Stimulated activated naive CD8-positive, alpha-beta T cell treated with anti-CD3 and anti-CD28 coated beads, Interleukin-15, amount 100 ng/mL, for 72 hours (primary cell): ENCODE measurements around the gene DCD.
A peak's percentile ranks its signal among the peaks of the same experiment; 100 is the strongest.

Experiments used
- ATAC-seq: fragments of 150-1000 bp; cut with Tn5 transposase; 2 replicates; pipeline ENCODE4 v1.10.0; 2021; ENCODE audit warnings: mild to moderate bottlenecking, moderate library complexity
- DNase-seq, 2 donors: peaks; one replicate each; pipeline ENCODE4 v3.0.0; 2021 to 2022
- H3K27ac Mint-ChIP-seq, 2 donors: one replicate each; pipeline ENCODE4 v1.8.0; 2022; ENCODE audit warnings: mild to moderate bottlenecking in 2 of 2, mixed read lengths in 2 of 2, moderate library complexity in 2 of 2
- H3K27me3 Mint-ChIP-seq: one replicate; pipeline ENCODE4 v1.8.0; 2022; ENCODE audit warnings: mixed read lengths
- H3K4me1 Mint-ChIP-seq: one replicate; pipeline ENCODE4 v1.8.0; 2022; ENCODE audit warnings: mild to moderate bottlenecking, mixed read lengths
- H3K4me3 Mint-ChIP-seq, 2 donors: one replicate each; pipeline ENCODE4 v1.8.0; 2022; ENCODE audit warnings: mild to moderate bottlenecking in 2 of 2, mixed read lengths in 2 of 2, moderate library complexity in 1 of 2
- H3K9me3 Mint-ChIP-seq, 2 donors: one replicate each; pipeline ENCODE4 v1.8.0; 2022; ENCODE audit warnings: mixed read lengths in 2 of 2

The DCD gene

GRCh38 chr12:54603872-54604271 lies 44.3 kb downstream of the DCD start:
- Mint-ChIP-seq H3K4me3 (no peak overlapping the region), H3K4me1 (peaks cover 7% of the 10 kb centered on the region), H3K27ac (peak overlapping the region in 1 of 2 donors; percentile 36), H3K27me3 (peaks cover 16% of the 10 kb centered on the region), H3K9me3 (no peaks in the 10 kb centered on the region)
- ATAC-seq (no peak), DNase-seq (peak in 1 of 2 donors; percentile 5)

- peak; percentile 55 to 70 for DNase-seq
- Mint-ChIP-seq H3K4me3 (no peak overlapping the region), H3K27me3 (peaks cover 15% of the 10 kb centered on the region), H3K27ac (no peak overlapping the region), H3K9me3 (no peaks in the 10 kb centered on the region), H3K4me1 (peaks cover 7% of the 10 kb centered on the region)
- ATAC-seq = peak; percentile 89
Observed at GRCh38 chr12:54603173-54603814, 44.9 kb downstream of the DCD start.

- DNase-seq = no peak
- Mint-ChIP-seq H3K4me1 (peaks cover 7% of the 10 kb centered on the region), H3K9me3 (no peaks in the 10 kb centered on the region), H3K27ac (no peak overlapping the region), H3K27me3 (peaks cover 13% of the 10 kb centered on the region), H3K4me3 (no peak overlapping the region)
- no peak for ATAC-seq
Observed at GRCh38 chr12:54602661-54603060, 45.5 kb downstream of the DCD start.

GRCh38 chr12:54601841-54602240 lies 46.3 kb downstream of the DCD start:
- Mint-ChIP-seq H3K9me3 (no peaks in the 10 kb centered on the region), H3K27me3 (peaks cover 21% of the 10 kb centered on the region), H3K4me1 (peaks cover 7% of the 10 kb centered on the region), H3K27ac (no peak overlapping the region), H3K4me3 (no peak overlapping the region)
- DNase-seq = peak in 1 of 2 donors; percentile 6
- ATAC-seq = no peak

GRCh38 chr12:54598970-54599369 lies 49.2 kb downstream of the DCD start:
- ATAC-seq = no peak
- no peaks in the 10 kb centered on the region for H3K9me3 Mint-ChIP-seq
- peaks cover 33% of the 10 kb centered on the region for H3K27me3 Mint-ChIP-seq
- H3K4me3 Mint-ChIP-seq = no peak overlapping the region
- DNase-seq = no peak
- no peak overlapping the region for H3K27ac Mint-ChIP-seq
- H3K4me1 Mint-ChIP-seq = peaks cover 7% of the 10 kb centered on the region

- ATAC-seq (peak; percentile 59), DNase-seq (peak; percentile 32 to 41)
- no peak overlapping the region for H3K27ac Mint-ChIP-seq
- H3K9me3 Mint-ChIP-seq = no peaks in the 10 kb centered on the region
- H3K4me3 Mint-ChIP-seq = no peak overlapping the region
- H3K4me1 Mint-ChIP-seq = no peaks in the 10 kb centered on the region
- peaks cover 45% of the 10 kb centered on the region for H3K27me3 Mint-ChIP-seq
Observed at GRCh38 chr12:54596526-54596946, 51.6 kb downstream of the DCD start.

GRCh38 chr12:54595471-54595870 lies 52.7 kb downstream of the DCD start:
- peak; percentile 27 for ATAC-seq
- H3K27me3 Mint-ChIP-seq = peaks cover 55% of the 10 kb centered on the region
- H3K27ac Mint-ChIP-seq = no peak overlapping the region
- no peaks in the 10 kb centered on the region for H3K4me1 Mint-ChIP-seq
- no peak for DNase-seq
- no peaks in the 10 kb centered on the region for H3K9me3 Mint-ChIP-seq
- no peak overlapping the region for H3K4me3 Mint-ChIP-seq
